BLaER1 treated with 17β-estradiol and CSF1 and Interleukin-3, amounts not matched to agents 10 nM and 100 nM (cell line): ENCODE measurements around the gene MBD5.
A peak's percentile ranks its signal among the peaks of the same experiment; 100 is the strongest.

Source experiments
- H3K27ac ChIP-seq, 11 experiments: shearing (Covaris generic); formaldehyde crosslinking; 2 replicates each; pipeline ENCODE4 v1.8.1; 2022
- H3K27me3 ChIP-seq, 11 experiments: shearing (Covaris generic); formaldehyde crosslinking; 2 replicates each; pipeline ENCODE4 v1.8.1; 2022
- H3K36me3 ChIP-seq, 11 experiments: shearing (Covaris generic); formaldehyde crosslinking; 2 replicates each; pipeline ENCODE4 v1.8.1; 2022
- H3K4me1 ChIP-seq, 10 experiments: shearing (Covaris generic); formaldehyde crosslinking; 2 replicates each; pipeline ENCODE4 v1.8.1; 2022
- H3K4me2 ChIP-seq, 11 experiments: shearing (Covaris generic); formaldehyde crosslinking; 2 replicates each; pipeline ENCODE4 v1.8.1; 2022
- H3K4me3 ChIP-seq, 10 experiments: shearing (Covaris generic); formaldehyde crosslinking; 2 replicates each; pipeline ENCODE4 v1.8.1; 2022
- H3K9ac ChIP-seq, 11 experiments: shearing (Covaris generic); formaldehyde crosslinking; 2 replicates each; pipeline ENCODE4 v1.8.1; 2022
- H3K9me3 ChIP-seq, 11 experiments: shearing (Covaris generic); formaldehyde crosslinking; replicated peaks in 1 of 11; 2 replicates each; pipeline ENCODE4 v1.8.1; 2022
- H4K20me1 ChIP-seq, 11 experiments: shearing (Covaris generic); formaldehyde crosslinking; 2 replicates each; pipeline ENCODE4 v1.8.1; 2022
- Cebpa-rat ChIP-seq, 11 experiments: shearing (Covaris generic); IDR thresholded peaks; 2 replicates each; pipeline ENCODE4 v1.8.1; 2022

MBD5 gene

DNA sequence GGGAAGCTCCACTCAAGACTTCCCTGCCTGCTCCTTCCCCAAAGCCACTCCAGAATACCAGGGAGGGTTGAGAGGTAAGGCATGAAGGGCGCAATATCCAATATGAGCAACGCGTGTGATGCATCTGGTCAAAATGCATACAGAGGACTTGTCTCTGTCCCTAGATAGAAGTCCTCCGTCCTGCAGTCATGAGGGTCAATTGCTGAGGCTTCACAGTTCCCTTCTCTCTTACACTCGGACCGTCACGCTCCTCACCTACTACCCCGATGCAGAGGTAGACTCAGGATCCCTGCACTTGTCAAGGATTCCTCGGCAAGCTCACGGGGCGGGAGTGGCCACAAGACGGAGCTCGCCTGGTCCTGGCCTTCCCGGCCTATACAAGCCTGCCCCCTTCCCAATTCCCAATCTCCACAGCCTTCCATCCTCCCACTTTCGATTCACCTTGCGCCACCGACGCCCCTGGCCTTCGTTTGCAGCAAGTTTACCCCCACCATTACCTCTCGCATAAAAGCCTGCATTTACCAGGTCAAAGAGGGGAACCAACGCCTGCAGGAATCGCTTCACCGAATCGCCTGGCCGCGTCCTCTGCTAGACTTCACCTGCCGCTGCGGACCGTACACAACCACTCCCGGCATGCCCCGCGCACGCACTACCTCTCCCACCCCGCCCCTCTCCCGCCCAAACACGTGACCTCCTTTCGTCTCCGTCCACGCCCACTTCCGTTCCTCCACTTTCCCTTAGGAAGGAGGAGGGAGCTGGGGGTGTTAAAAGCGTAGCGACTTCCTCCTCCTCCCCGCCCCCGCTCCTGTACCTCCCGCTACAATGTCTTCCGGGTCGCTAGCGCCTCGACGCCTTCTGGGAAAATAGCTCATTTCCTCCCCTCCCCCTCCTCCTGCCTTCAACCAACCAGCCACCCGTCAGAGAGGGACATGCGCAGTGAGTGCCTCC, 506 bp upstream of the MBD5 start, which contains the start of gene ORC4:
TSS of gene ORC4 (minus strand) at position 627 of the 948 bp plus-strand sequence. CDS start 44,779 bp downstream, outside the sequence.
- no peaks in the 10 kb centered on the region for H3K27me3 ChIP-seq
- H3K9me3 ChIP-seq, result peaks cover 0 to 7% (median 0%) of the 10 kb centered on the region in 11 experiments; a peak in 1 of 22 replicates
- peak within 1 kb of the TSS; percentile 71 to 99 (median 91) for H3K4me3 ChIP-seq
- peak within 1 kb of the TSS; percentile 87 to 99 (median 93) for H3K4me2 ChIP-seq
- H3K9ac ChIP-seq, result peak within 1 kb of the TSS; percentile 87 to 97 (median 92)
- H3K27ac ChIP-seq, result peak within 1 kb of the TSS; percentile 83 to 97 (median 93)
- peaks cover 0 to 16% (median 5%) of the 10 kb centered on the region in 11 experiments; a peak in 6 of 22 replicates for H3K36me3 ChIP-seq
- no peak for TF ChIP-seq Cebpa-rat (IDR thresholded peaks at IDR 0.05)
- H3K4me1 ChIP-seq, result peaks cover 9 to 49% (median 37%) of the 10 kb centered on the region in 10 experiments
- peaks cover 0 to 40% (median 12%) of the 10 kb centered on the region in 11 experiments; a peak in 13 of 22 replicates for H4K20me1 ChIP-seq

- H3K36me3 ChIP-seq, result peaks cover 0 to 8% (median 0%) of the 10 kb centered on the region in 11 experiments; a peak in 4 of 22 replicates
- no peaks in the 10 kb centered on the region for H3K27me3 ChIP-seq
- H3K27ac ChIP-seq, result peak overlapping the region; percentile 51 to 97 (median 92); a peak in 21 of 22 replicates
- H3K4me2 ChIP-seq, result peak overlapping the region; percentile 87 to 99 (median 93)
- H3K9ac ChIP-seq, result peak overlapping the region; percentile 87 to 97 (median 92)
- H3K9me3 ChIP-seq, result no peaks in the 10 kb centered on the region
- peaks cover 9 to 49% (median 37%) of the 10 kb centered on the region in 10 experiments for H3K4me1 ChIP-seq
- no peak for TF ChIP-seq Cebpa-rat (IDR thresholded peaks at IDR 0.05)
- peaks cover 0 to 42% (median 10%) of the 10 kb centered on the region in 11 experiments; a peak in 13 of 22 replicates for H4K20me1 ChIP-seq
- H3K4me3 ChIP-seq, result peak overlapping the region; percentile 71 to 99 (median 91)
Observed at GRCh38 chr2:148021886-148022285, 995 bp downstream of the MBD5 start.

DNA sequence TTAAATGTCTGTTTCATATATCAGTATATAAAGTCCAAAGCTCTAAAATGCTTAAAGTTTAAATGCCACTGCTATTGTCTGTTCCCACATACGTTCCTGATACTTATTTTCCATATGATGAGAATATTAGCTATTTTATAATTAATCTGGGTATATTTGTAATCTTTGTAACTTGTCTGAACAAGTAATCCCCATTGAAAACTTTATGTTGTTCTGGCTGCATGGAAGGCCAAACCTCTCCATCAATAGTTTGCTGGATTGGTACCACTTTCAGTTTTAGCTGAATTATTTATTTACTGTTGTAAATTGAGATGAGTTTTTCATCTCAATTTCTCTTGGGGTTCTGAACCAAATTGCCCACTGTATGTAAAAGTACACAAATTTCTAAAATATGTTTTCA, 1.5 kb downstream of the MBD5 start:
- peak overlapping the region in 9 of 11 experiments; percentile 51 to 97 (median 93); a peak in 17 of 22 replicates for H3K27ac ChIP-seq
- no peaks in the 10 kb centered on the region for H3K9me3 ChIP-seq
- peaks cover 9 to 49% (median 37%) of the 10 kb centered on the region in 10 experiments for H3K4me1 ChIP-seq
- TF ChIP-seq Cebpa-rat (IDR thresholded peaks at IDR 0.05), result no peak
- H3K36me3 ChIP-seq, result peaks cover 0 to 8% (median 0%) of the 10 kb centered on the region in 11 experiments; a peak in 4 of 22 replicates
- no peaks in the 10 kb centered on the region for H3K27me3 ChIP-seq
- peak overlapping the region; percentile 87 to 99 (median 93) for H3K4me2 ChIP-seq
- peak overlapping the region; percentile 87 to 97 (median 92); a peak in 20 of 22 replicates for H3K9ac ChIP-seq
- peaks cover 0 to 39% (median 10%) of the 10 kb centered on the region in 11 experiments; a peak in 13 of 22 replicates for H4K20me1 ChIP-seq
- H3K4me3 ChIP-seq, result peak overlapping the region; percentile 71 to 99 (median 91)

DNA sequence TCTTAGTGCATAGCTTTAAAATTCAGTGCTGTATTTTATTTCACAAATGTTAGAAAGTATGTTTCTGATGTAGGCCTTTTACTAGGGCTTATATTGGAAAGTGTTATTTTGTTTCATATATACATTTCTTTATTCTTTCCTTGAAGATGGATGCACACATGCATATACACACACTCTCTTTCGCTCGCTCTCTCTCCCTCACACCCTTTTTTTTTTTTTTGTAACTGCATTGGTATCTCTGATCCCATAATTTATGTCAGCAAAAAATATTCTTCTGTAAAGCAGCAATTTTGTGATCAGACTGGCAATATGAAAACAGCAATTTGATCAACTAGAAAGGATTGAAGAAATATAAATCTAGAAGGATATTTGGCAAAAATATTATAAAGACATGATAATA, 2.0 kb downstream of the MBD5 start:
- no peak for TF ChIP-seq Cebpa-rat (IDR thresholded peaks at IDR 0.05)
- Histone ChIP-seq H3K4me1 (peaks cover 9 to 47% (median 36%) of the 10 kb centered on the region in 10 experiments), H3K27me3 (no peaks in the 10 kb centered on the region), H3K4me2 (peak overlapping the region; percentile 87 to 99 (median 93); a peak in 21 of 22 replicates), H4K20me1 (peaks cover 0 to 38% (median 10%) of the 10 kb centered on the region in 11 experiments; a peak in 13 of 22 replicates), H3K4me3 (peak overlapping the region in 6 of 10 experiments; percentile 20 to 94 (median 82); a peak in 11 of 20 replicates), H3K36me3 (peaks cover 0 to 8% (median 0%) of the 10 kb centered on the region in 11 experiments; a peak in 4 of 22 replicates), H3K9ac (peak overlapping the region in 6 of 11 experiments; percentile 33 to 97 (median 90); a peak in 6 of 22 replicates), H3K27ac (no peak overlapping the region), H3K9me3 (no peaks in the 10 kb centered on the region)

DNA sequence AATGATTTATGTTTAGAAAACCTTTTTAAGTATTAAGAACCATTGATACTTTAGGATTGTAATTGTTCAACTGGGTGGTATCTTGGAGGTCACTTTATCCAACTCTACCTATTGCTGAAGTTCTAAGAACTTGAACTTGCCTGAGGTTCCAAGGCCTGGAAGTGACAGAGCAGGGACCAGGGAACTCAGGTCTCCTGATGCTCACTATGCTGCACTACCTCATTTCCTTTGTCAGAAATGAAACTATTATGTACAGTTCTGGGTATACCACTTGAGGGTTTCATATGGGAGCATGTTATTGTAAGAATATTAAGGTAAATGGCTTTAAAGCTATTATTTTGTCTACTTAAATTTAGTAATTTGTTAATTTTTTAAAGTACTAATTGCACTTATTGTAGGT, 3.0 kb downstream of the MBD5 start:
- TF ChIP-seq Cebpa-rat (IDR thresholded peaks at IDR 0.05), result no peak
- no peak overlapping the region for H3K27ac ChIP-seq
- no peaks in the 10 kb centered on the region for H3K27me3 ChIP-seq
- no peaks in the 10 kb centered on the region for H3K9me3 ChIP-seq
- peak overlapping the region in 2 of 11 experiments; percentile 17 to 96; a peak in 2 of 22 replicates for H3K9ac ChIP-seq
- H3K4me3 ChIP-seq, result no peak overlapping the region
- H3K4me1 ChIP-seq, result peaks cover 6 to 37% (median 32%) of the 10 kb centered on the region in 10 experiments
- H4K20me1 ChIP-seq, result peaks cover 0 to 40% (median 9%) of the 10 kb centered on the region in 11 experiments; a peak in 13 of 22 replicates
- peak overlapping the region; percentile 49 to 99 (median 93); a peak in 17 of 22 replicates for H3K4me2 ChIP-seq
- H3K36me3 ChIP-seq, result peaks cover 0 to 8% (median 0%) of the 10 kb centered on the region in 11 experiments; a peak in 4 of 22 replicates

DNA sequence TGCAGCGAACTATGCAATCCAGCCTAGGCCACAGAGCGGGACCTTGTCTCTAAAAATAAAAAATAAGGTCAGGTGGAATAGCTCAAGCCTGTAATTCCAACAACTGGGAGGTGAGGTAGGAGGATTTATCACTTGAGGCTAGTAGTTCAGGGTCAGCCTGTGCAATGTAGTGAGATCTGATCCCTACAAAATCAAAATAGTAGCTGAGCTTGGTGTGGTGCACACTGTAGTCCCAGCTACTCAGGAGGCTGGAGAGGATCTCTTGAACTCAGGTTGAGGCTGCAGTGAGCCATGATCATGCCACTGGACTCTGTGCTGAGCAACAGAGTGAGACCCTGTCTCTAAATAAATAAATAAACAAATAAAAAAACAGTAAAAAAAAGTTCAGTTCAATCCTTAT, 5.7 kb downstream of the MBD5 start:
- Histone ChIP-seq H3K4me3 (no peak overlapping the region), H4K20me1 (peaks cover 0 to 63% (median 0%) of the 10 kb centered on the region in 11 experiments; a peak in 12 of 22 replicates), H3K4me1 (peaks cover 0 to 26% (median 23%) of the 10 kb centered on the region in 10 experiments; a peak in 17 of 20 replicates), H3K27ac (no peak overlapping the region), H3K4me2 (no peak overlapping the region), H3K9me3 (no peaks in the 10 kb centered on the region), H3K9ac (no peak overlapping the region), H3K27me3 (no peaks in the 10 kb centered on the region), H3K36me3 (peaks cover 0 to 8% (median 0%) of the 10 kb centered on the region in 11 experiments; a peak in 4 of 22 replicates)
- no peak for TF ChIP-seq Cebpa-rat (IDR thresholded peaks at IDR 0.05)

DNA sequence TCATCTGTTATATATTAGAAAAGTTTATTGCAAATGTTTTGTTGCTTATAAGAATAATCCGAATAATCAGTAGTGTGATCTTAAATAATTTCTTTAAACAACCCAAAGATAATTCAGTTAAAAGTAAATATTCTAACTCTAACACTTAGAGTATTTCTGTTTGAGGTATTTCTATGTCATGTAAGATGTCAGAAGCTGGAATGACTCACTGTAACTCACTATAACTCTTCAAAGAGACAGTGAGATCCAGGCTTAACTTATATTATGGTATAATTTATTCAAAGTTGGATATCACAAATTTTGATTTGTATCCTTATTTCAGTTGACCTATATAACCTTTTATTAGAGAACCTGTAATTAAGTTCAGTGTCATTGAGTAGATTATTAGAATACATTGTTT, 6.9 kb downstream of the MBD5 start:
- peaks cover 0 to 18% (median 15%) of the 10 kb centered on the region in 10 experiments; a peak in 17 of 20 replicates for H3K4me1 ChIP-seq
- H3K27ac ChIP-seq, result no peak overlapping the region
- H3K9ac ChIP-seq, result no peak overlapping the region
- peaks cover 0 to 8% (median 0%) of the 10 kb centered on the region in 11 experiments; a peak in 4 of 22 replicates for H3K36me3 ChIP-seq
- no peak for TF ChIP-seq Cebpa-rat (IDR thresholded peaks at IDR 0.05)
- H4K20me1 ChIP-seq, result peaks cover 0 to 76% (median 0%) of the 10 kb centered on the region in 11 experiments; a peak in 12 of 22 replicates
- no peaks in the 10 kb centered on the region for H3K9me3 ChIP-seq
- no peak overlapping the region for H3K4me3 ChIP-seq
- no peak overlapping the region for H3K4me2 ChIP-seq
- H3K27me3 ChIP-seq, result no peaks in the 10 kb centered on the region

GRCh38 chr2:148028781-148029180, 7.9 kb downstream of the MBD5 start:
- Histone ChIP-seq H3K9me3 (no peaks in the 10 kb centered on the region), H3K36me3 (peaks cover 0 to 11% (median 0%) of the 10 kb centered on the region in 11 experiments; a peak in 5 of 22 replicates), H3K4me2 (no peak overlapping the region), H3K27me3 (no peaks in the 10 kb centered on the region), H4K20me1 (peaks cover 0 to 77% (median 0%) of the 10 kb centered on the region in 11 experiments; a peak in 11 of 22 replicates), H3K27ac (no peak overlapping the region), H3K9ac (no peak overlapping the region), H3K4me3 (no peak overlapping the region), H3K4me1 (peaks cover 0 to 8% (median 5%) of the 10 kb centered on the region in 10 experiments; a peak in 14 of 20 replicates)
- TF ChIP-seq Cebpa-rat (IDR thresholded peaks at IDR 0.05), result no peak
